Adrenal gland (tissue), 5 donors: ENCODE measurements around the gene KCTD5.

ENCODE experiments used
- CTCF ChIP-seq, 6 experiments: fragments of 450-650 bp in 4 of 6; fragments of 200-600 bp in 2 of 6; sonication (generic) in 1 of 6; IDR thresholded peaks; 1 replicate in 5 of 6; 2 replicates in 1 of 6; pipeline versions ENCODE4 v1.5.1 to v1.8.0; 2016 to 2021; ENCODE audit warnings: antibody characterized with exemption in 6 of 6, mild to moderate bottlenecking in 2 of 6, moderate library complexity in 1 of 6
- POLR2A ChIP-seq, 2 donors: fragments of 450-650 bp; IDR thresholded peaks; one replicate each; pipeline ENCODE4 v1.6.1; 2017; ENCODE audit warnings: antibody characterized with exemption in 2 of 2, mild to moderate bottlenecking in 2 of 2, moderate library complexity in 1 of 2
- donor health status: DM: no; HTN: no; CAD: no.

- TF ChIP-seq CTCF (IDR thresholded peaks at IDR 0.05), result no peak
- TF ChIP-seq POLR2A (IDR thresholded peaks at IDR 0.05), result no peak
Observed at GRCh38 chr16:2749476-2749875, 67.2 kb downstream of the KCTD5 start.
